Stimulated activated CD4-positive, alpha-beta T cell treated with anti-CD3 and anti-CD28 coated beads, Interleukin-4, amount 100 ng/mL, for 48 hours (primary cell): ENCODE data around the gene NRP1.
A peak's percentile ranks its signal among the peaks of the same experiment; 100 is the strongest.

ENCODE experiments used
- DNase-seq, 2 donors: peaks; one replicate each; pipeline ENCODE4 v3.0.0-alpha.2; 2020; ENCODE audit warnings: low read depth in 2 of 2

NRP1 gene

DNA sequence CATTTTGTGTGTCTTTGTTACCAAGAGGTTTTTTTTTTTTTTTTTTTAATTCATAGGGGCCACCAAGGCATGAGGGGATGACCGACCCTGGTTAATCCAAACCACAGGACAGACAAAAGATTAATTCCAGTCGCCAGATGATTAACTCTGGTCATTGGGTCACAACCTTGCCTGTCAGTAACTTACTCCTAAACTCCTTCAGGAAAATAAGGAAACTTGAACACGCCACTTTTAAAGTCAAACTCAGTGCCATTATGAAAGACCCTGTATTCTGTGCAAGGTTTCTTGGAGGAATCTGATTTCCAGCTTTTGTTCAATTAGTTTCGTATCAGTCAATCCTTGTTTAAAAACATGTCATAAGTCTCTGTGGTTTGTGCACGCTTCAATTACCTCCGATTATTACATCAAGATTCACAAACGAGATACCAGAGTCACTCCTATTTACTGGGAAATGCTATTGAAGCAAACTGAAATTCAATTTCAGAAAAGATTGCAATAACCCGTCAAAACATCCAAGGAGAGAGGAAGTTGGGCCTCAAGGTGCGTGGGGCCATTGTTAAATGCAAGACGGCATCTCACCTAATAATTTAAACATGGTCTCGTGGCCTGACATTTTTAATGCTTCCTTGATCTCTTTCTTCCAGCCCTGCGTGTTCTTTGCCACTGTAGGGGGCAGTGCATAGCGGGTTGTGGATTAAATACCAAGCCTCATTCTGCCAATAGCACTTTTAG is 44.0 kb downstream of the NRP1 start:
- DNase-seq: no peak

GRCh38 chr10:33289776-33290175 is 44.7 kb downstream of the NRP1 start:
- no peak for DNase-seq

DNA sequence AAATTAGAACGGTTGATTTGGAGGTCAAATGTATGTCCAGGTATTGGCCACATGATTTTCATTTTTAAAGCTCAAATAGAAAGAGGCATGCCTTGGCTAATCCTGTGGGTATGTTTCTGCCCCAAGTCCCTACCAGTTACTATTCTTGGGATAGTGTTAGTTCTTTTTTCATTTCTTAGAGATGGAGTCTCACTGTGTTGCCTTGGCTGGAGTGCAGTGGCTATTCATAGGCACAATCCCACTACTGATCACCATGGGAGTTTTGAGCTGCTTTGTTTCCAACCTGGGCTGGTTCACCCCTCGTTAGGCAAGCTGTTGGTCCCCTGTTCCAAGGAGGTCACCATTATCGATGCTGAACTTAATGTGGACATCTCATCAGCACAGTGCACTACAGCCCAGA is 46.3 kb downstream of the NRP1 start:
- DNase-seq: no peak

GRCh38 chr10:33287112-33287511 is 47.4 kb downstream of the NRP1 start:
- no peak for DNase-seq

GRCh38 chr10:33286157-33286934 is 48.1 kb downstream of the NRP1 start:
- DNase-seq: no peak

DNA sequence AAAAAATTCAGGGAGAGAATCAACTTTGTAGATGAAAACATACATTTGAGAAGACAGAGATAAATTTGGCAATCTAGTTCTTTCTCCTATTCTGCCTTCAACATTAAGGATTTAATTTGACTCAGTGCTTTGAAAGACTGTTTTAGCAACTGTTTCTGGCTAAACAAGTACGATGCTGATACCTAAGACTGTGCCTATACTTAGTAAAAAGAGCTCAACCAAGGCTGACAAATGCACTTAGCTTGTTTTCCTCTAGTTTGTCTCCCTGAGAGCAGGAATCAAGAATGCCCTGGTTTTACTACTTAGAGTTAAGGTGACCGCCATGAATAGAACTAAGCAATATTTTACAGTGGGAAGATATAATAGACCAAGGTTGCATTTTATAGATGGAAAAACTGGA is 49.5 kb downstream of the NRP1 start:
- no peak for DNase-seq

DNA sequence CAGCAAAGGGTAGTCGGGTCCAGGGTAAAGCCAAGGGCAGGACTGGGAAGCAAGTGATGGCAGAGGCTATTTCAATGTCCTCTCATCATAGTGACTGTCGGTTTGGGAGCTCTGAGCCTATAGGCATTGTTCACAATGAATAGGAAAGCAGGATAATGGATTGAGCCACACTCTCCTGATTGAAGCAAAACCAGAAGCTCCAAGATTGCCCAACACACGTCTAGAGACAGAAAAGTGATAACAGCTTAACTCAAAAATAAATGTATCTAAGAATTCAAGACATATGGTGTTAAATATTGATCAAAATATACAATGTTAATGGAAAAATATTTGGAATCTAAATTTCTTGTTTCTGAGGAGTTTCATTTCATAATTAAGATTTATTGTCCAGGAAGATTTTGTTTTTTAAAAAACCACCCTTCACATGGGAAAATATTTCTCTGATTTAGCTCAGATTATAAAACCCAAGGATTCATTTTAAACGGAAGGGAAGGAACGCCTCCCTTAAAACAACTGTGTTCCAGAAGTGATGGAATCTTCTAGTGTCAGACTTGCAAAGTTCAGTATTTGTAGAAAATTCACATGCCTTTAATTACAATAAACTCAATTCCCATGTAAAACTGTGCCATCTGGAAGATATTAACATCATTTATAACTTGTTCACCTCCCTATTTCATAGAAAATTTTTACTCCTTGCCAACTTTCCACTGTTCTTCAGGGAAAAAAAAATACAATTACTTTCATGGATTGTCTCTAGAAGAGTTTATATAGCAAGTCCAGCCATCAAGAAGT is 54.5 kb downstream of the NRP1 start:
- no peak for DNase-seq

DNA sequence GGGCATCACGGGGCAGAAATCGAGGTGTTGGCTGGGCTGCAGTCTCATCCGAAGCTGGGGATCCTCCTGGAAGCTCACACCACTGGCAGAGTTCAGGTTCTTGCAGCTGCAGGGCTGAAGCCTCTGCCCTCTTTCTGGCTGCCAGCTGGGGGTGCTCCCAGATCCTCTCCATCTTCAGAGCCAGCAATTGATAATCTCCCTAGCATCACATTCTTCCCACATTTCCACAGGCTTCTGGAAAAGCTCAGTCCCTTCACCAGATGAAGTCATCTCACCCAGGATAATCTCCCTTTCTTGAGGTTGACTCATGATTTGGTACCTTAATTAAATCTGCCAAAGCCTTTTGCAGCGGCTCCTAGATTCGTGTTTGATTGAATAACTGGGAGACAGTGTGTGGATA is 55.2 kb downstream of the NRP1 start:
- DNase-seq: no peak

DNA sequence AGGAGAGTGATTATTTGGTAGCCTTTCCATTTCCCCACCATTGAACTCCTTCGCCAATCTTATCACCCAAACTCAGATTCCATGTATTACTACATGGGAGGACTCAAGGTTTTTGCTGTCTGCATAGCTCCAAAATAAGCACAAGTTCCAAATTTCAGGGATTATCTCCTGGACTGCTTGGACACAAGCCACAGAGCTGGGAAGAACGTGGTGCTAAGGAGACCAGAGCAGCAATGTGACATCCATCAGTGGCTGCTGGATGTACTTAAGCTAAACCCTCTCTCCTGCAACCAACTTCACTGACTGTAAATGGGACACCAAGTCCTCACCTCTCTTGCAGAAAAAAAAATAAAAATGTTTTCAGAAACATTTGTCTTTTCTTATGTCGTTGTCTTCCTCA is 56.3 kb downstream of the NRP1 start:
- DNase-seq: no peak

DNA sequence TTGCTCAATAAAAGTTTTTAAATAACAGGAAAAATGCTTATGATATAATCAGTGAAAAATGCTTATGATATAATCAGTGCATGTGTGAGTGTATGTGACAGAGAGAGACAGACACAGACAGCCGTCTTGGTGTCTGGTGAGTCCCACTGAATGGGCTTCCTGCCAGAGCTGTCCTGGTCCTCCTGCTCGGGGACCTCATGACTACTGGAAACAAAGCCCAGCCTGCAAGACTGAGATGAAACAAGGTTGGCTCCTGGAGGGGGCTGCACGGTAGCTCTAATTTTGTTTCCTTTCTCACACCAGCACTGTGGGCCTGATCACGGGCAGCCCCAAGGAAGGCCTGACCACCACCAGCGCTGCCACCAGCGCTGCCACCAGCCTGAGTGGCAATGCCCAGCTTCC is 57.3 kb downstream of the NRP1 start:
- no peak for DNase-seq

- no peak for DNase-seq
Observed at GRCh38 chr10:33276282-33276923, 58.1 kb downstream of the NRP1 start.

- no peak for DNase-seq
Observed at GRCh38 chr10:33274096-33274785, 60.2 kb downstream of the NRP1 start.

- DNase-seq: no peak
Observed at GRCh38 chr10:33273295-33274002, 61.0 kb downstream of the NRP1 start.

DNA sequence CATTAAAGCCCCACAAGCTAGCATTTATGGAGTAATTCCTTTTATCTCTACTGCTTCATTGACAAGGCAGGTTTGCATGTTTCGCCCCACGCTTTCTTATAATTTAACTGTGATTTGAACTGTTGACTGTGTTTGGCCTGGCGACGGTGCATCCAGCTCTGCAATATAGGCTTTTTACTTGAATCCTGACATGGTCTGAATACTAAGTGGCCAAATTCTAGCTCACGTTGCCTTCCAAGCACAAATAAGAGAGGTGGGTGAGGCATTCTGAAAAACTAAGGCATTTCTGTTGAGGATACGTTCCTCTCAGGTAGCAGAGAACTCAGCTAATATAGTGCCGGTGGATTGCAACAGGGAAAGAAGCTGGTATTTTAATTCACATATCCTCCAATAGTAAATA is 61.8 kb downstream of the NRP1 start:
- DNase-seq: no peak

GRCh38 chr10:33271969-33272583 is 62.4 kb downstream of the NRP1 start:
- no peak for DNase-seq

DNA sequence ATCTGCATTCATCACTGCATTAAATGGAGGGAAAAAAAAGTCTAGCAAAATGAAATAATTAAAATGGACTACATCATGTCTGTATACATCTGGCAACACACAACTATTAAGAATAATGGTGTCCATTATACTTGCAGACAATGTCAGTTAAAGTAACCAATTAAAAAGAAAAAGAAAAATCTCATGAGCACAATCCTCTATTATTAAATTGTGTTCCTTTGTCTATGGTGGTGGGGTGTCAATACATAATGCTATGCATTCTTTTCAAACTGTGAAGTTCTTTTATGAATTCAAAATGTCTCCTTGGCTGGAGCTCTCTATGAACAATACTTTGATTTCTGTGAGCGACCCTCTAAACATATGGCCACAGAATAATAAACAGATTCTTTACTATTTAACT is 63.5 kb downstream of the NRP1 start:
- no peak for DNase-seq

- DNase-seq: no peak
Observed at GRCh38 chr10:33267708-33268107, 66.8 kb downstream of the NRP1 start.

GRCh38 chr10:33265621-33266020 is 68.8 kb downstream of the NRP1 start:
- DNase-seq: peak; percentile 54 to 58

- DNase-seq: no peak
Observed at GRCh38 chr10:33263453-33263852, 71.0 kb downstream of the NRP1 start.

- no peak for DNase-seq
Observed at GRCh38 chr10:33262871-33263270, 71.6 kb downstream of the NRP1 start.
